HepG2 (cell line): ENCODE data around the gene CHST13. TPM values are rescaled to one million over a fixed set of nuclear protein-coding genes. Genes with fewer than 3 reads are reported as not detected.

Experiments used
- AGO2 ChIP-seq: fragments of 200-400 bp; formaldehyde crosslinking; optimal IDR thresholded peaks from 2 replicates; pipeline ENCODE3; 2017; ENCODE audit warnings: mild to moderate bottlenecking, low read depth, low read length, moderate library complexity
- CBX2 ChIP-seq, 2 experiments: fragments of 200-600 bp in 1 of 2; sonication (generic); formaldehyde crosslinking in 1 of 2; IDR thresholded peaks; 2 replicates each; pipeline versions ENCODE4 v1.7.0 to v1.8.1; 2018 to 2022; ENCODE audit warnings: low read depth in 2 of 2, low read length in 1 of 2, mild to moderate bottlenecking in 1 of 2, missing genetic modification reagents in 1 of 2
- CEBPB ChIP-seq: IDR thresholded peaks from 2 replicates; pipeline ENCODE4 v1.6.1; 2011; ENCODE audit warnings: low read depth, low read length, improper control_type of control experiment, borderline replicate concordance
- CHD4 ChIP-seq: fragments of 200-600 bp; sonication (generic); IDR thresholded peaks from 2 replicates; pipeline ENCODE4 v1.7.0; 2017; ENCODE audit warnings: mild to moderate bottlenecking, low read length, borderline replicate concordance
- DDIT3 ChIP-seq: sonication (generic); formaldehyde crosslinking; IDR thresholded peaks from 2 replicates; pipeline ENCODE4 v1.4.0; 2020; ENCODE audit warnings: mild to moderate bottlenecking, missing genetic modification reagents
- MEF2D ChIP-seq: sonication (generic); formaldehyde crosslinking; IDR thresholded peaks from 2 replicates; pipeline ENCODE4 v1.5.1; 2020; ENCODE audit warnings: mild to moderate bottlenecking, missing genetic modification reagents
- MXI1 ChIP-seq: IDR thresholded peaks from 3 replicates; pipeline ENCODE4 v1.6.1; 2012; ENCODE audit warnings: low read depth, low read length, inconsistent platforms, borderline replicate concordance
- NFKB2 ChIP-seq: sonication (generic); formaldehyde crosslinking; IDR thresholded peaks from 2 replicates; pipeline ENCODE4 v1.4.0; 2020; ENCODE audit warnings: missing genetic modification reagents, borderline replicate concordance
- NPAS2 ChIP-seq: sonication (generic); formaldehyde crosslinking; IDR thresholded peaks from 2 replicates; pipeline ENCODE4 v1.8.0; 2022; ENCODE audit warnings: mild to moderate bottlenecking, missing genetic modification reagents, borderline replicate concordance
- POLR2AphosphoS5 ChIP-seq: IDR thresholded peaks from 2 replicates; pipeline ENCODE4 v1.6.1; 2012; ENCODE audit warnings: low read depth, low read length
- SNAPC5 ChIP-seq: sonication (generic); formaldehyde crosslinking; IDR thresholded peaks from 2 replicates; pipeline ENCODE4 v1.8.1; 2023; ENCODE audit warnings: mild to moderate bottlenecking, missing genetic modification reagents, borderline replicate concordance
- SOX13 ChIP-seq, 3 experiments: fragments of 450-650 bp in 1 of 3; sonication (generic) in 1 of 3; formaldehyde crosslinking in 1 of 3; IDR thresholded peaks in 2 of 3; conservative IDR thresholded peaks in 1 of 3; 2 replicates each; pipeline versions ENCODE4 v1.5.0 to v1.6.1; 2016 to 2020; ENCODE audit warnings: antibody characterized with exemption in 1 of 3, mild to moderate bottlenecking in 1 of 3, missing compliant biosample characterization in 1 of 3, missing genetic modification reagents in 1 of 3, moderate library complexity in 1 of 3
- STAT6 ChIP-seq: sonication (generic); formaldehyde crosslinking; IDR thresholded peaks from 2 replicates; pipeline ENCODE4 v1.4.0; 2020; ENCODE audit warnings: missing genetic modification reagents, mild to moderate bottlenecking, borderline replicate concordance
- ZBTB38 ChIP-seq: sonication (generic); formaldehyde crosslinking; IDR thresholded peaks from 2 replicates; pipeline ENCODE4 v1.5.1; 2020; ENCODE audit warnings: mild to moderate bottlenecking, missing genetic modification reagents
- ZBTB43 ChIP-seq: sonication (generic); formaldehyde crosslinking; conservative IDR thresholded peaks from 2 replicates; pipeline ENCODE4 v1.4.0; 2020; ENCODE audit warnings: missing genetic modification reagents
- ZFP1 ChIP-seq: IDR thresholded peaks from 2 replicates; pipeline ENCODE4 v1.6.1; 2016
- ZFYVE20 ChIP-seq: sonication (generic); formaldehyde crosslinking; IDR thresholded peaks from 2 replicates; pipeline ENCODE4 v1.8.0; 2023; ENCODE audit warnings: low read depth, mild to moderate bottlenecking, moderate library complexity, missing genetic modification reagents, borderline replicate concordance
- ZNF20 ChIP-seq: sonication (generic); formaldehyde crosslinking; IDR thresholded peaks from 2 replicates; pipeline ENCODE4 v1.4.0; 2020; ENCODE audit warnings: mild to moderate bottlenecking, moderate library complexity, missing genetic modification reagents
- ZNF496 ChIP-seq: sonication (generic); formaldehyde crosslinking; IDR thresholded peaks from 2 replicates; pipeline ENCODE4 v1.8.1; 2023; ENCODE audit warnings: mild to moderate bottlenecking, moderate library complexity, missing genetic modification reagents; ENCODE audit not compliant: insufficient replicate concordance
- ZNF589 ChIP-seq: sonication (generic); formaldehyde crosslinking; conservative IDR thresholded peaks from 2 replicates; pipeline ENCODE4 v1.8.0; 2022; ENCODE audit warnings: mild to moderate bottlenecking, moderate library complexity, missing genetic modification reagents
- ZNF644 ChIP-seq: IDR thresholded peaks from 2 replicates; pipeline ENCODE4 v1.6.1; 2016; ENCODE audit warnings: low read depth
- ZNF703 ChIP-seq: sonication (generic); formaldehyde crosslinking; IDR thresholded peaks from 2 replicates; pipeline ENCODE4 v1.5.1; 2020; ENCODE audit warnings: missing genetic modification reagents, mild to moderate bottlenecking, moderate library complexity, borderline replicate concordance
- polyA plus RNA-seq, 8 experiments: library from polyadenylated mRNA; depleted of rRNA in 3 of 8; stranded (reverse) in 7 of 8; unstranded in 1 of 8; fragments of >200 nt; fragmentation: Illumina TruSeq in 4 of 8; extraction: Trizol in 4 of 8; gene quantifications; 2 replicates each; pipeline versions ENCODE4 v1.2.1 to v1.2.3, GENCODE V29; 2011 to 2016; ENCODE audit warnings: low read depth in 4 of 8, missing spikeins in 1 of 8, mixed read lengths in 1 of 8; ENCODE audit not compliant: insufficient read depth in 1 of 8
- total RNA-seq, 5 experiments: library from RNA; depleted of rRNA; stranded (reverse); fragments of >200 nt; fragmentation: Illumina TruSeq; extraction: Trizol; gene quantifications; 2 replicates each; pipeline ENCODE4 v1.2.3, GENCODE V29; 2016; ENCODE audit warnings: low read depth in 1 of 5

Gene CHST13
- total and polyA plus RNA-seq, 2 of the 13 experiments (the other 11 are each of a cell fraction or from before 2014, with no cell fraction given), result 32.0 to 43.1 TPM

- TF ChIP-seq STAT6 (CRISPR knock-in tag) (no peak), ZBTB43 (CRISPR knock-in tag) (no peak), AGO2 (peak; percentile 94), CEBPB (no peak), CHD4 (no peak), ZNF589 (CRISPR knock-in tag) (no peak), ZNF644 (CRISPR knock-in tag) (0 out of 2 replicates have a peak, but pooled peaks have one; percentile 20), ZFYVE20 (CRISPR knock-in tag) (no peak), SOX13 (IDR thresholded peaks at IDR 0.05) (no peak), SOX13 (CRISPR knock-in tag; conservative IDR thresholded peaks at IDR 0.05 in 1 of 2, IDR thresholded peaks at IDR 0.05 in 1 of 2) (peak in 1 of 2 experiments; percentile 71; a peak in 2 of 4 replicates), CBX2 (IDR thresholded peaks at IDR 0.05; ENCODE audit: low read depth, low read length) (no peak), CBX2 (CRISPR knock-in tag; IDR thresholded peaks at IDR 0.05; ENCODE audit: low read depth) (0 out of 2 replicates have a peak, but pooled peaks have one; percentile 69), POLR2AphosphoS5 (no peak; the same call in 1 of the 2 replicates), MEF2D (no peak; the same call in 1 of the 2 replicates), NFKB2 (CRISPR knock-in tag) (no peak; the same call in 1 of the 2 replicates), MXI1 (no peak), ZNF496 (CRISPR knock-in tag) (no peak), ZNF20 (CRISPR knock-in tag) (no peak), DDIT3 (CRISPR knock-in tag) (no peak), ZBTB38 (CRISPR knock-in tag) (no peak), ZNF703 (CRISPR knock-in tag) (no peak; the same call in 1 of the 2 replicates), NPAS2 (no peak), ZFP1 (CRISPR knock-in tag) (no peak), SNAPC5 (CRISPR knock-in tag) (peak; percentile 30; the same call in 1 of the 2 replicates)
Measured at GRCh38 chr3:126517291-126517951, 6.5 kb upstream of the CHST13 start, which contains the start of gene UROC1 (continued).
